HG03469 (cell line): ENCODE measurements around the gene MBD1.
"Not testable (repeated sequence)": the region's sequence is repeated elsewhere in the genome, so short reads cannot be mapped to it uniquely, and the experiment has no call there.

Source experiments
- ATAC-seq: cut with Tn5 transposase; IDR thresholded peaks from one replicate; pipeline ENCODE4 v1.9.1; 2021; ENCODE audit warnings: mild to moderate bottlenecking, moderate library complexity, moderate number of reproducible peaks; ENCODE audit not compliant: unreplicated experiment

MBD1 gene

GRCh38 chr18:50293039-50293438 lies 11.7 kb upstream of the MBD1 start:
- no peak for ATAC-seq

- ATAC-seq = no peak
Measured at GRCh38 chr18:50289108-50289443, 7.8 kb upstream of the MBD1 start.

- not testable (repeated sequence) for ATAC-seq
Measured at GRCh38 chr18:50288348-50289107, 7.2 kb upstream of the MBD1 start.

GRCh38 chr18:50287441-50288347 lies 6.4 kb upstream of the MBD1 start, which contains the start of gene CXXC1:
CXXC1 (minus strand) TSS chr18:50287692; CDS start chr18:50287589, 103 bp downstream.
- ATAC-seq = peak; percentile 88

- no peak for ATAC-seq
Measured at GRCh38 chr18:50287028-50287440, 5.7 kb upstream of the MBD1 start.

GRCh38 chr18:50286391-50287027 lies 5.2 kb upstream of the MBD1 start:
- no peak for ATAC-seq

GRCh38 chr18:50285631-50286321 lies 4.5 kb upstream of the MBD1 start:
- ATAC-seq = no peak

GRCh38 chr18:50285071-50285470 lies 3.7 kb upstream of the MBD1 start:
- no peak for ATAC-seq

GRCh38 chr18:50284255-50284885 lies 3.0 kb upstream of the MBD1 start:
- no peak for ATAC-seq

- no peak for ATAC-seq
Measured at GRCh38 chr18:50283469-50284209, 2.3 kb upstream of the MBD1 start.

GRCh38 chr18:50282521-50283335 lies 1.4 kb upstream of the MBD1 start:
- no peak for ATAC-seq

- ATAC-seq = no peak
Measured at GRCh38 chr18:50281972-50282520, 723 bp upstream of the MBD1 start.

- ATAC-seq = no peak
Measured at GRCh38 chr18:50280707-50281294, 522 bp downstream of the MBD1 start.

- no peak for ATAC-seq
Measured at GRCh38 chr18:50279752-50280151, 1.6 kb downstream of the MBD1 start.

- ATAC-seq = no peak
Measured at GRCh38 chr18:50277942-50278341, 3.4 kb downstream of the MBD1 start.

- ATAC-seq = no peak
Measured at GRCh38 chr18:50276452-50276851, 4.9 kb downstream of the MBD1 start.

- no peak for ATAC-seq
Measured at GRCh38 chr18:50275503-50276036, 5.8 kb downstream of the MBD1 start.

- no peak for ATAC-seq
Measured at GRCh38 chr18:50274941-50275340, 6.4 kb downstream of the MBD1 start.
